GF-D8 (cell line): Measurements from ENCODE around the gene AHI1.
"Not testable (repeated sequence)": the region's sequence is repeated elsewhere in the genome, so short reads cannot be mapped to it uniquely, and the experiment has no call there.

Source experiments
- DNase-seq: peaks from one replicate; lab custom pipeline; 2025; lab: John Stamatoyannopoulos, UW

Gene AHI1

DNA sequence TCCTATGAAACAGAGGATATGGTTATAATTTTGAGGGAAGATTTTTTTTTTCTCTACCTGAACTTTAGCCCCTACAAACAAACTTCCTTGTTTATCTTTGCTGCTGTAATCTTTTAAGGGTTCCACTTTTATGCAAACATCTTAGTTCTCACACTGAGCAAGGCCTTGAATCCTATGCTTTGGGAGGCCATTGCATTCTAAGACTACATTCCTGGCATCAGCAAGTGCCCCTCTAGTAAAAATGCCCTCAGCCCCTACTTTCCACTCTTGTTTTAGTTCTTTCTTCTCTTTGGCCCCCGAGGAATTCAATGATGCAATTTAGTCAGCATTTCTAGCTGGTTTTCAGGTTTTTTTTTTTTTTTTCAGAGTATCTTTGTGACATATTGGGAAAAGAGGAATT, 8.1 kb upstream of the AHI1 start:
- no peak for DNase-seq

DNA sequence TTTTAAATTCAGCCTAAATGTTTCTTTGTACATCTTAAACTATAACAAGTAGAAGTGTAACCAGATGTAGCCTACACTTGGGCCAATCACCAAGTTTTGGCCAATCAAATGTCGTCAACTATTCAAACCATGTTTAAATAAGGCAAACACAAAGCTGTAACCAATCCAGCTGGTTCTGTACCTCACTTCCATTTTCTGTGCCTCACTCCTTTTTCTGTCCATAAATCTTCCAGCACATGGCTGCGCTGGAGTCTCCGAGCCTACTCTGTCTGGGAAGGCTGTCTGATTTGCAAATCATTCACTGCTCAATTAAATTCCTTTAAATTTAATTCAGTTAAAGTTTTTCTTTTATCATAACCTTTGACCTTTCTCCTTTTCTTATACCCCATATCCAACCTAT, 7.7 kb upstream of the AHI1 start:
- no peak for DNase-seq

DNA sequence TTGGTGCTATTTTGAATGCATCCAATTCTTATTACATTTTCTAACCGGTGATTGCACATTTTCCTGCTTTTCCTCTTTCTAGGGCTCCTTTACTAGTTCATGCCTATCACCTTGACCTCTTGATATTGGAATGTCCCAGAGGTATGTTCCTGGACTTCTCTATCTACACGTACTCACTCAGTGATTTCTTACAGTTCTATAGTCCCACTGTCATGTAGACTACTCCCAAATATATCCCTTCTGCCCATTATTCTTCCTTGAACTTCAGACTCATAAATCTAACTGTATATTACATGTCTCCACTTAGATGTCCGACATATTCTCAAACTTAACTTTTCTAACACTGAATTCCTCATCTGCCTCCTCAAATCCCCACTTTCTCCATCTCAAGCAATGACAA, 7.2 kb upstream of the AHI1 start:
- DNase-seq, result no peak

DNA sequence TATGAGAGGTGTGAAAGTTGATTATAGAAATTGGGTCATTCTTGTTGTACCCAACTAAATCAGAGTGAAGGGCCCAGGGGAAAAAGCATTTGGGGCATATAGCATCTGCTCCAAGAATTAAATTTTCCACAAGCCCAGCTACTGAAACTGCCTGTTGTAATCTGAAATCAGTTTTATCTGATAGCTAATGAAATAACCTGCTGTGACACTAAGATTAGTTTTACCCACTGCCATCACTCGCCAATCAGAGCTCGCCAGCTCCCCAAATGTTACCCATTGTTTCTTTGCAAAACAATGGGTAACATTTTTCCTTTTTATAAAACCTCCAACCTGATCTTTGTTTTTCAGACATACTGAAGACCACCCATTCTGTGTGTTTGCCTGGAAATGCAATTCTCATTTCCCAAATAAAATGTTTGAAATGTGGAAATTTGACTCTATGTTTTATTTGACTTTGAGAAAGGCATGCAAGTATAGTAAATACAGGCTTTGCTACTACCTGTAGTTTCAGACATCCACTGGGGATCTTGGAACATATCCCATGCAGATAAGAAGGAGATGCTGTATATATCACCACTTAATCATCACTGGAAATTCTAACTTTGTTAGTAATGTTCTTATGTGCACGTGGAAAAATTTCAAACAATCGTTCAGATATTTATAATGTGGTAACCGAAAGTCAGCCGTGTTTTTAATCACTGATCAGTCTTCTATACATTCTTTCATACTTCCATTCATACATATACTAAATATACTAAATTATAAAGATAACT, 6.3 kb upstream of the AHI1 start:
- DNase-seq, result no peak

DNA sequence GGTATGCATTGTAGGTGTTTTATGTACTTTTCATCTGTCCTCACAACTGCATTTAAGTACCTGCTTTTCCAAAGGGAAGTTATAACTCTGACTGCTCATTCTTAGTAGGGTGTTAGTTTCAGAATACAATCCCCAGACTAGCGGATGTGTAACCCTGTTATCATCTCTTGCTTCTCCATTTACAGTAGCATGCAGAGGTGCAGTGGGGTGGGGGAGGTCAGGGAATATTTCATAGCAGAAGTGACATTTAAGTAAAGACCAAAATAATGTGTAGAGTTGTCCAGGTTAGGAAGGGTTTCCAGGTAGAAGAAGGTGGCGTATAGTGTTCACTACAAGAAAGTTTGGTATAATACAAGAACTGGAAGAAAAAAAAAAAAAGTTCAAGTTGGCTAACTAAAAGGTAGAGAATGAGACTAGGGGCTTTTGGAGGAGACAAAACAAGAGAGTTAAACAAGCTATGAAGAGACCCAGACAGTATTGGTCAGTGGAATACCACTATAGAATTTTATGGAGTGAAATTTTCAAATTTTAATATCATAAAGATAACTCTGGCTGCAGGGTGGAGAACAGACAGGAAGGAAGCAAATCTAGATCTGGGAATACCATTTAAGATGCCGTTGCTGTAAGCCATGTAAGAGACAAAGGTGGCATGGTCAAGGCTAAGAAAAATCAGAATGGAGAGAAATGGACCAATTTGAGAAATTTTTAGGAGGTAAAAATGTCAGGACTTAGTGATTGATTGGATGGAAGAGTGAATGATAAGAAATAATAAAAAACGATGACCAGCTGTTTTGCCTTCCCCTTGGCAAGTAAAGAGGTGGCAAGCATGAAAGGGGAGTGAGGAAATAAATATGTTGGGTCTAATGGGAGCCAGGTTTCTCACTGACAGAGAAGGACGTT, 2.2 kb upstream of the AHI1 start:
- DNase-seq, result no peak

DNA sequence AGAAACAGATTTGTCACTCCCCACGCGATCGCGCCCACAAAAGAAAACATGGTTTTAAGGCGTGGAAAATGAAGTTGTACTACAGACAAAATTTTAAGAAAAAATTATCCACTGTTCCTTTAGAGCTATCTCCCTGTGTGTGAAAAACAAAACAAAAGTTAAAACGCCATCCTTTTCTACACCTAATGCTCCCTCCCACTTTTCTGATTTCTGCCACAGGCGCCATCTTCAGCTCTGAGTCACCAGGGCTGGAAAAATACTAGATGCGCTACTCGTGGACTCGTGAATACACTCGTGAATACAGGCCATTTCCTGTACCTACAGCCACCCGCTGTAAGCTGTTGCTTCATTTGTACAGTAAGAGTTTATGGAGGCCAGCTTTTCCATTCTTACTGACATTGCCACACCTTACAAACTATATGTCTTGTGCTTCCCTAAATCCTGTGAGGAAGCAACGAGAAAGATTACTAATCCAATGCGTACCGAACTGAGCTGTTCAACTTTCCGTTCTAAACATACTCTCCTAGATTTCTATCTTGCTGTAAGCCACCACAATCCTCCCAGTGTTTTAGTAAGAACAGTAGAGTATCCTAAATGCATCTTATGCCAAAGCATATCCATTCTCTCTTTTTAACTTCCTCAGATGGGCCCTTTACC, 773 bp upstream of the AHI1 start:
- DNase-seq, result peak; percentile 61

DNA sequence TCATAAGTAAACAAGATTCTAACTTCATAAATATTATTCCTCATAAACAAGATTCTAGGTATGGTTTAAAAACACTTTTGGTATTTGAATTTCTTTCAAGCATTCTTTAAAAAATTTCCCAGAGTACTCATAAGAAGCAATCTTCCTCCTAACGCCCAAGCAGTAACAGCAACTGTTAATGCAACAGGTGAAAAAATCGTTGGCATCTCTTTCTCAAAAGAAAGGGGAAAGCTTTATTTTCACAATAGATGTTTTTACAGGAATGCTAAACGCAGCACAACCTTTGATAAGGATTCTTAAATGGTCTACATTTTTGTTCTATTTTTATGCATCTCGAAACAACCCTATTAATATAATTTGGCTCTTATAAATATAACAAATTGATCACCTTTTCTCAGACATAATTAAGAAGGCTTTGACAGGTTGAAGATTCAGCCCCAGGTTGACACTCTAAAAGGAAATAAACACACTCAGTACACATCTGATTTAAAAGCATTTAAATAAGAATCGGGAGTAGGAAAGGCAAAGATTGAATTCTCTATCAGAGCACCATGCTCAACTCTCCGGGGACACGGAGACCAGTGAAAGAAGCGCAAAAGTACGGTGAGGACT, 634 bp downstream of the AHI1 start:
- DNase-seq, result no peak

DNA sequence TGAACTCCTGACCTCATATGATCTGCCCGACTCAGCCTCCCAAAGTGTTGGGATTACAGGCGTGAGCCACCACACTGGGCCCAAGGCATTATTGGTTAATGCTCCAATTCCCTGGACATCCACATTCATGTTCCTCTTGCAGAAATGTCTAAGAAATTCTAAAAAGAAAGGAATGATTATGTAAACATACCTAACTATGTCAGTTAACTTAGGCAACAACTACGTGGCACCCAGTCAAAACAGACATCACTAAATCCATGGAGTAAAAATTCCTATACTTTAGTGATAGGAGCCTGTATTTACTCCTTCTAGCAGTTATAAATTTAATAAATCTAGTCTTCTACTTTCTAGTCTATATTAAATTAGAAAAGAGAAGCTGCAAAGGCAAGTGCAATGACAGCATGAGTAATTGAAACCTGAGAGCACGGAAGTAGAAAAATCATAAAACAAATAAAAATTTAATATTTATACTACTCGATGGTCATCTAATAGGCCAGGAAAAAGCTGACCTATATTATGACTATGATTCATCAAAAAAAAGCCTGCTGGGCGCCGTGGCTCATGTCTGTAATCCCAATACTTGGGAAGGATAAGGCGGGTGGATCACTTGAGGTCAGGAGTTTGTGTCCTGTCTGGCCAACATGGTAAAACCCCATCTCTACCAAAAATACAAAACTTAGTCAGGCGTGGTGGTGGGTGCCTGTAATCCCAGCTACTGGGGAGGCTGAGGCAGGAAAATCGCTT, 4.2 kb downstream of the AHI1 start:
- DNase-seq, result no peak

DNA sequence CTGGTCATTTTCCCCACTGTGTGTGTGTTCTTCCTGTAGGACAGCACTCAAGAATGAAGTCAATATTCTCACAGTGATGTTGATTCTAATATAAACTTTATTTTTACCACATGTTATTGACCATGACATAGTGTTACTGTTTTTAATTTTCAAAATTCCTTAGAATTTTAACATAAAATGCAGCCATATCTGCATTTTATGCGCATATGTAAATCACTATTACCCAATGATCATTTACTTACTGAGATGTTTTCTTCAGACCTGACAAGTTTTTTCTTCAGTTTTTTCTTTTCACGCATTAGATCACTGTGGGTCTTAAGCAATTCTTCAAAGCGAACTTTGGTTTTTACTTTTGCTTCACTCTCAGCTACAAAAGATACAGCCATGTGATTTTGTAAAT, 7.2 kb downstream of the AHI1 start:
- DNase-seq, result no peak

DNA sequence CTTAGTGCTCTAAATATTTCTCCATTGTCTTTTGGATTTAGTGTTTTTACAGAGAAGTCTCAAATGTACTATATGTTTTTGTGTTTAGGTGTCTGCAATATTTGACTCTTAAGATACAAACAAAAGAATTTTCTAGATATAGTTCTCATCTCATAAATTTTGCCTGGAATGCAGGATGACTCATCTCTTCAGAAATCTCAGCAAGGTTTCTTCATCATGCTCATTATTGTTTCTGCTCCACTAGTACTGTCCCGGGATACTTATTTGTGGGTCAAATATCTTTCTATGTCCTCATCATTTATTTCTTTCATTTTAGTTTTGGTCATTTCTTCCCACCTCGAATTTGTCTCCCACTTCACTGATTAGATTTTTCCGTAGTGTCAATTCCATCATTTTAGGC, 9.5 kb downstream of the AHI1 start:
- DNase-seq, result no peak

DNA sequence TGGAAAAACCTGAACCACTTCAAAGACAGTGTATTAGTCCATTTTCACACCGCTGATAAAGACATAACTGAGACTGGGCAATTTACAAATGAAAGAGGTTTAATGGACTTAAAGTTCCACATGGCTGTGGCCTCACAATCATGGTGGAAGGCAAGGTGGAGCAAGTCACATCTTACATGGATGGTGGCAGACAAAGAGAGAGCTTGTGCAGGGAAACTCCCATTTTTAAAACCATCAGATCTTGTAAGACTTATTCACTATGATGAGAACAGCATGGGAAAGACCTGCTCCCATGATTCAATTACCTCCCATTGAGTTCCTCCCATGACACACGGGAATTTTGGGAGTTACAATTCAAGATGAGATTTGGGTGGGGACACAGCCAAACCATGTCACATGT, 13.6 kb downstream of the AHI1 start:
- DNase-seq, result not testable (repeated sequence)

DNA sequence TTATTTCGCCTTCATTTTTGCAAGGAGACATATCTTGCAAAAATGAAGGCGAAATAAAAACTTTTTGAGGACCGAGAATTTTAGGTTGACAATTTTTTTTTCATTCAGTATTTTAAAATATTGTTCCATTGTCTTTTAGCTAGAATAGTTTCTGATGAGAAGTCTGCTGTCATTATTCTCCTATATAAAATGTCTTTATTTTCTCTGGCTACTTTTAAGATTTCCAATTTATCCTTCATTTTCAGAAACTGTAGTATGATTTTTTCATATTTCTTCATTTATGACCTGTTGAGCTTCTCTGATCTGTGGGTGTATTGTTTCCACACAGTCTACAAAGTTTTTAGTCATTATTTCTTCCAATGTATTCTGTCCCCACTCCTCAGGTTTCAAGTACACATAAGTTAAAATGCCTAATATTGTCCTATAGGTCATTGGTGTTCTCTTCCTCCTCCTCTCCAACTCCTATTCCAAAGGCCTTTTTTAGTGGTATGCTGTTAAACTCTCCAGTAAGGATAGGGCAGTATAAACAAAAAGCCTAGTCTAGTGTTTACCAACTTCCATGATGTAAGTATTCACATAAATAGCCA, 15.7 kb downstream of the AHI1 start:
- DNase-seq, result peak; percentile 25

DNA sequence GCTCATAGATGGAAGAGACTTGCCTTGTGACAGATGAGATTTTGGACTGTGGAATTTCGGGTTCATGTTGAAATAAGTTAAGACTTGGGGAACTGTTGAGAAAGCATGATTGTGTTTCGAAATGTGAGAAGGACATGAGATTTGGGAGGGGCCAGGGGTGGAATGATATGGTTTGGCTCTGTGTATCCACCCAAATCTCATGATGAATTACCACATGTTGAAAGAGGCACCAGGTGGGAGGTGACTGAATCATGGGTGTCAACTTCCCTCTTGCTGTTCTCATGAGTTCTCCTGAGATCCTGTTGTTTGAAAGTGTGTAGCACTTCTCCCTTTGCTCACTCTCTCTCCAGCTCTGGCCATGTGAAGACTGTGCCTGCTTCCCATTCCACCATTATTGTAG, 17.9 kb downstream of the AHI1 start:
- DNase-seq, result no peak

DNA sequence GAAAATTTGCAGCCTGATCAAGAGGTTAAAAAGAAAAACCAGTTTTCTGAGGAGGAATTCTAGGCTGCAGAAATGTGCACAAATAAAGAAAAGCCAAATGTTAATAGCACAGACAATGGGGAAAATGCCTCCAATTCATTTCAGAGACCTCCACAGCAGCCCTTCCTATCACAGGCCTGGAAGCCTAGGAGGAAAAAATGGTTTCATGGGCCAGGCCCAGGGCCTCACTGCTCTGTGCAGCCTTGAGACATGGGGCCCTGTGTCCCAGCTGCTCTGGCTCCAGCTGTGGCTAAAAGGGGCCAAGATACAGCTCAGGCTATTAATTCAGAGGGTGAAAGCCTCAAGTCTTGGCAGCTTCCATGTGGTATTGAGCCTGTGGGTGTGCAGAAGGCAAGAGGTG, 18.9 kb downstream of the AHI1 start:
- no peak for DNase-seq

DNA sequence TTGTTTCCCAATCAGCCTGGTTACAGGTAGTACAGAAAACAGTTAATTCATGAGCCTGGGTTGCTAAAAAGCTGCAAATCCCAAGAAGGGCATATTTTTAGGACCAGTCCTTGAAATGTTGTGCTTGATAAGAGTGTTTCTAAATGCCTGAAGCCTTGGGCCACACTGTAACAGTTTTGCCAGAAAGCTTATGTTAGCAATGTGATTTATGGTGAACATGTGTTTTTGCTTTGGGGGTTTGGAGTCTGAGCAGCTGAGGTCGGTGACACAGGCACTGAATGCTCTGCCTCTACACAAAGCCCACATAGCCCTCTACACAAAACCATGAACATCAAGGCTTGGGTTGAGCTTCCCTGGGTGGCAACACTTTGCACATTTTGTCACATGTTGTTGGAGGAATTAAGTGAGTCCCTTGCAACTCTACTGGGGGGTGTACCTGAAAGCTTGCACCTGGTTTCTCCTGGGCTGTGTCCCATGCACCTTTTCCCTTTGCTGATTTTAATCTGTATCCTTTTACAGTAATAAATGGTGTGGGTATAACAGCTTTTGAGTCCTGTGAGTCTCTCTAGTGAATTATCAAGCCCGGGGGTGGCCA, 22.2 kb downstream of the AHI1 start:
- DNase-seq, result no peak

DNA sequence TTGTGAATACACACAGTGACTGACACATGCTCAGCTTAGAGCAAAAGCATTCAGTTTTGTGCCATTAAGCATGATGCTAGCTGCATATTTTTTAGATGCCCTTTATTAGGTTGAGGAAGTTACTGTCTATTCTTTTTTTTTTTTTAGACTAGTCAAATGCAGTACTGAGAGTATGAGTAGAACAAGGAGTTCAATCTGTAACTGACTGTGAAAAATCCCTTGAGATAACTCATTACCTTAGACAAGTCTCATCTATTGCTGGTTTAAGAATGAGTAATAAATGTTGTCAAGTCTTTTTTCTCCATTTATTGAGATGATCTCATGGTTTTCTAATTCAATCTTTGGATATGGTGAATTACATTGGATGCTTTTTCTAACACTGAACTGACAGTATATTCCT, 23.2 kb downstream of the AHI1 start:
- DNase-seq, result no peak

DNA sequence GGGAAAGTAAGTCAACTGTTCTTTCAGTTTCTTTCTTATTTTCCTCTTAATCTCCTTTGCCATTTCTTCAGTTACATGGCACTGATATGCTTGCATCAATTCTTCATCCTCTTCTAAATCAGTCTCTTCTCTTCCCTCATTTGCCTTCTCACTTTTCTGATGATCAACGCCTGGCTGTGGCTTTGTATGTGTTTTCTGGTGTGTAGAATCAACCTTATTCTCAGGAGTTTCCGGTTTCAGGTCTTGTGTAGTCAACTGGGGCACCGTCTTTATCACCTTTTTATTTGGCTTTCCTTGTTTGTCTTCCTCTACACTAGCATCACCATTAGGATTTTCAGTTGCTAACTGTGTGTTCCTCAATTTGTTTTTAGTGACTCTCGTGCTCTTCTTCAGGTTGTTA, 31.6 kb downstream of the AHI1 start:
- no peak for DNase-seq

DNA sequence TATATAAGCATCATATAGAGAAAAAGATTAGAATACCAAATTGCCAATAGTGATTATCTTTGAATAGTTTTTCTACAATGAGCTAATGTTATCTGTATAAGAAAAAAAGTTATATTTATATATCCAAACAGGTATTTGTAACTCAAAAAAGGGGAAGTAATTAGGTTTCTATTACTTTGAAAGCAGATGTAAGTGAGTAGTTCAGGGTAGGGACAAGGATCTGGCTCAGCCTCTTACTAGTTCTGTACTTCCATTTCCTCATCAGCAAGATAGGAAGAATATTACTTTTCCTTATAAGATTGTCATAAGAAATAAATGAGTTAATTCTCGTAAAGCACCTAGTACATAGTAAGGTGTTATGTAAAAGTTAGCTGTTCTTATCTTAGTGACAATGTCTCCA, 32.2 kb downstream of the AHI1 start:
- DNase-seq, result no peak

DNA sequence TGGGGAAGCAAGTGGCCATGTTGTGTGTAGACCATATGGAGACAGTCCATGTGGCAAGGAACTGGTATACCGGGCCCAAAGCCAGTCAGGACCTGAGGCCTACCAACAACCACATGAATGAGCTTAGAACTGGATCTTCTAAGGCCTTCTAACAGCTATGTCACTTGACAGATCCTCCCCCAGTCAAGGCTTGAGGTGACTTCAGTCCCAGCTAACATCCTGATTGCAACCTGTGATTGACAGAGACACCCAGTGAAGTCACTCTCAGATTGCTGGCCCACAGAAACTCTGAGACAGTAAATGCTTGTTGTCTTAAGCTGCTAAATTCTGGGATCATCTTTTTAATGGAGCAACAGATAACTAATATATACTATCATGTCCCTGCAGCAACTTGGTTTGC, 32.9 kb downstream of the AHI1 start:
- no peak for DNase-seq

DNA sequence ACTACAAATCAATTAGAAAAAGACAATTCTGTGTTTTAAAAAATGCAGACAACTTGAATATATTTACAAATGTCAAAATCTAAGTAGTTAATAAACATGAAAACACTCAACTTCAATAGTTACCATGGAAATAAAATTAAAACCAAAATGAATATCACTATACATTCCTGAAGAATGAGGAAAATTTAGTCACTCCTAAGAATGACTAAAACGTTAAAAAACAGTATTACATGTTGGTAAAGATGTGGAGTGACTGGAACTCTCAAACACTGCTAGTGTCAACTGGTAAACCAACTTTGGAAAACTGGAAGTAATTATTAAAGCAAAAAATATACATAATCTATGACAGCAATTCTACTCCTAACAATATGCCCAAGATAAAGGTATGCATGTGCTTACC, 36.3 kb downstream of the AHI1 start:
- DNase-seq, result no peak

DNA sequence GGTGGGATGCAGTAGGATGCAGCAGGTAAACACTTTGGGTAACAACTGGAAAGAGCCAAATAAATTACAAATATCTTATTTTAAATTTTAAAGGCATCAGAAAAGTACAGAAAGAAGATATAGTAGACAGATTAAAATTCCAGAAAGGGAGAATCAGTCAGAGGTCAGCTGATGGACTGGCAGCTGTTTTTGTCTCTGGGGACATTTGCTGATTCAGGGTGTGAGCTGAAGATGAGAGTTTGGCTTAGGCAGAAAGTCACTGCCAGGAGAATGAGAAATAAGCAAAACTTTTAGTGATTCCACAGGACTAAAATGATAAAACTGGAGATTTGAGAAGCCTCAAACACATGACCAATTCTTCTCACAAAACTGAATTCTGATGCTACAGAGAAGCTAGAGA, 39.5 kb downstream of the AHI1 start:
- no peak for DNase-seq
